Measurements from ENCODE around the gene DDX1. TPM values are rescaled to one million over a fixed set of nuclear protein-coding genes. Genes with fewer than 3 reads are reported as not detected.

Gene DDX1
- total and polyA plus RNA-seq, 2 donors from 2014 or later, result 84.0 to 90.0 TPM

DNA sequence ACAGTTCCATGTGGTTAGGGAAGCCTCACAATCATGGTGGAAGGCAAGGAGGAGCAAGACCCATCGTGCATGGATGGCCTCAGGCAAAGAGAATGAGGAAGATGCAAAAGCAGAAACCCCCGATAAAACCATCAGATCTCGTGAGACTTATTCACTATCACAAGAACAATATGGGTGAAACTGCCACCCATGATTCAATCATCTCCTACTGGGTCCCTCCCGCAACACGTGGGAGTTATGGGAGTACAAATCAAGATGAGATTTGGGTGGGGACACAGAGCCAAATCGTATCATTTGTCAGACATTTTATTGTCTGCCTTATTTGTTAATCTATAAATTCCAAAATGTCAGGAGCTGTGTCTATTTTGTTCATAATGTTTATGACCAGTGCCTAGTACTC is 48.1 kb upstream of the DDX1 start:
- no peaks in the 10 kb centered on the region for H3K4me1 ChIP-seq (ENCODE audit: control insufficient read depth in 2 of 3, insufficient read depth in 2 of 3, low read depth in 1 of 3, low read length in 3 of 3)
- no peak overlapping the region for H3K27ac ChIP-seq (ENCODE audit: low read depth in 2 of 2, low read length in 2 of 2)
- no peak for DNase-seq
- H3K4me3 ChIP-seq (ENCODE audit: low read length in 3 of 3), result no peak overlapping the region
- no peaks in the 10 kb centered on the region for H3K36me3 ChIP-seq (ENCODE audit: control insufficient read depth in 2 of 3, insufficient read depth in 3 of 3, low read length in 3 of 3)
- no peak for TF ChIP-seq CTCF (IDR thresholded peaks at IDR 0.05; ENCODE audit: borderline replicate concordance, extremely low read depth, insufficient read depth)
- no peaks in the 10 kb centered on the region for H3K9me3 ChIP-seq (ENCODE audit: control insufficient read depth in 2 of 3, insufficient read depth in 1 of 3, low read length in 3 of 3)
- FAIRE-seq, result no peak
- H3K27me3 ChIP-seq (ENCODE audit: control insufficient read depth, insufficient read depth, low read length), result no peaks in the 10 kb centered on the region
- intact Hi-C loops (cut with DNase I), result no loop called here
- no peak overlapping the region for H3K9ac ChIP-seq (ENCODE audit: low read length in 3 of 3)

GRCh38 chr2:15544227-15544626 is 47.4 kb upstream of the DDX1 start:
- DNase-seq (no peak), FAIRE-seq (no peak)
- no peak for TF ChIP-seq CTCF (IDR thresholded peaks at IDR 0.05; ENCODE audit: borderline replicate concordance, extremely low read depth, insufficient read depth)
- Histone ChIP-seq H3K27me3 (ENCODE audit: control insufficient read depth, insufficient read depth, low read length) (no peaks in the 10 kb centered on the region), H3K4me3 (ENCODE audit: low read length in 3 of 3) (no peak overlapping the region), H3K27ac (ENCODE audit: low read depth in 2 of 2, low read length in 2 of 2) (no peak overlapping the region), H3K36me3 (ENCODE audit: control insufficient read depth in 2 of 3, insufficient read depth in 3 of 3, low read length in 3 of 3) (peaks cover 0 to 2% (median 2%) of the 10 kb centered on the region in 3 donors), H3K9ac (ENCODE audit: low read length in 3 of 3) (no peak overlapping the region), H3K4me1 (ENCODE audit: control insufficient read depth in 2 of 3, insufficient read depth in 2 of 3, low read depth in 1 of 3, low read length in 3 of 3) (no peaks in the 10 kb centered on the region), H3K9me3 (ENCODE audit: control insufficient read depth in 2 of 3, insufficient read depth in 1 of 3, low read length in 3 of 3) (no peaks in the 10 kb centered on the region)
- intact Hi-C loops (cut with DNase I), result no loop called here

- Histone ChIP-seq H3K4me3 (ENCODE audit: low read length in 3 of 3) (no peak overlapping the region), H3K27me3 (ENCODE audit: control insufficient read depth, insufficient read depth, low read length) (no peaks in the 10 kb centered on the region), H3K4me1 (ENCODE audit: control insufficient read depth in 2 of 3, insufficient read depth in 2 of 3, low read depth in 1 of 3, low read length in 3 of 3) (no peaks in the 10 kb centered on the region), H3K27ac (ENCODE audit: low read depth in 2 of 2, low read length in 2 of 2) (no peak overlapping the region), H3K9me3 (ENCODE audit: control insufficient read depth in 2 of 3, insufficient read depth in 1 of 3, low read length in 3 of 3) (no peaks in the 10 kb centered on the region), H3K36me3 (ENCODE audit: control insufficient read depth in 2 of 3, insufficient read depth in 3 of 3, low read length in 3 of 3) (peaks cover 0 to 3% (median 3%) of the 10 kb centered on the region in 3 donors), H3K9ac (ENCODE audit: low read length in 3 of 3) (no peak overlapping the region)
- DNase-seq, result no peak
- intact Hi-C loops (cut with DNase I), result no loop called here
- TF ChIP-seq CTCF (IDR thresholded peaks at IDR 0.05; ENCODE audit: borderline replicate concordance, extremely low read depth, insufficient read depth), result no peak
- no peak for FAIRE-seq
Measured at GRCh38 chr2:15546297-15547098, 45.2 kb upstream of the DDX1 start.

Data from kidney (tissue), 14 donors.